Myocyte (in vitro differentiated cells): ENCODE data around the gene DHX8. TPM values are rescaled to one million over a fixed set of nuclear protein-coding genes. Genes with fewer than 3 reads are reported as not detected.
A peak's percentile ranks its signal among the peaks of the same experiment; 100 is the strongest.
"Not testable (repeated sequence)": the region's sequence is repeated elsewhere in the genome, so short reads cannot be mapped to it uniquely, and the experiment has no call there.

Experiments
- DNase-seq: peaks from one replicate; pipeline ENCODE4 v3.0.0-alpha.2; 2012; ENCODE audit warnings: low read depth
- polyA plus RNA-seq: library from polyadenylated mRNA; unstranded; fragments of >200 nt; gene quantifications from one replicate; pipeline ENCODE4 v1.2.1, GENCODE V29; 2012; ENCODE audit warnings: missing spikeins
- total RNA-seq: library from RNA; depleted of rRNA; stranded (reverse); fragments of >200 nt; gene quantifications from 2 replicates; pipeline ENCODE4 v1.2.3, GENCODE V29; 2014

Gene DHX8
- 33.3 and 39.3 TPM in 2 replicates for total RNA-seq
- 30.5 TPM for polyA plus RNA-seq

DNA sequence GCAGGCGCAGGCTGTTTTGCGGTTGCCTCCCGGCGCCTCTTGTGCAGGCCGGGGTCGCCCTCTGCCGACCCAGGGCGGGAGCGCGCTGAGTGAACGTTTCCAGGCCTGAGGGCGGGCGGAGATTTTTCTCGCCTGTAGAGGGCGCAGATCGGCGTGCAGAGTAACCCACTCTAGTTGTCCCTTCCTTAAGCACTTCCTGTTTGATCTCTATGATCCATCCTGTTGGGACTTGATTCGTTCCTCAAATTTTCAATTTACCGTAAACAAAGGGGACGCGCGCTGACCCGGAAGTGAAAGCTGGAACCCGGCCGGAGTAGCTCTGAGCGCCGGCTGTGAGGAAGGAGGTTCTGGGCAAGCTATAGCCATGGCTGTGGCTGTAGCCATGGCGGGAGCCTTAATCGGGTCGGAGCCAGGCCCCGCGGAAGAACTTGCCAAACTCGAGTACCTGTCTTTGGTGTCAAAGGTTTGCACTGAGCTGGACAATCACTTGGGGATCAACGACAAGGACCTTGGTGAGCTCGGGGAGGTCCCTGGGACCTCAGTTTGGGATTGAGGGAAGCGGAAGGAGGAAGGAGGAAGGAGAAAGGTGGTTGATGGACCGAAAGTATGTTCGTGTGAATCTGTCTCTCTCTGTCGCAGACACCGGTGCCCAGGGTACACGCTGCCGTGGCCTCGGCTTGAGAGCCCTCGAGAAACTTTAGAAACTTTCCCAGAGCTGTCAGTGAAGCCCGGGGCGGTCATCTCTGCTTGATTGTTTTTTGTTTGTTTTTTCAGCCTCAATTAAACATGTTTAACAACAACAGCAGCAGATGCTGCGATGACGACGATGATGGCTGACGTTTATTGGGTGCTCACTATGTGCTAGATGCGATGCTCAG lies at the start of gene DHX8:
Gene DHX8 (plus strand): TSS at position 302 of the 878 bp plus-strand sequence. CDS start 63 bp downstream, at position 365.
- DNase-seq = peak; percentile 99

DNA sequence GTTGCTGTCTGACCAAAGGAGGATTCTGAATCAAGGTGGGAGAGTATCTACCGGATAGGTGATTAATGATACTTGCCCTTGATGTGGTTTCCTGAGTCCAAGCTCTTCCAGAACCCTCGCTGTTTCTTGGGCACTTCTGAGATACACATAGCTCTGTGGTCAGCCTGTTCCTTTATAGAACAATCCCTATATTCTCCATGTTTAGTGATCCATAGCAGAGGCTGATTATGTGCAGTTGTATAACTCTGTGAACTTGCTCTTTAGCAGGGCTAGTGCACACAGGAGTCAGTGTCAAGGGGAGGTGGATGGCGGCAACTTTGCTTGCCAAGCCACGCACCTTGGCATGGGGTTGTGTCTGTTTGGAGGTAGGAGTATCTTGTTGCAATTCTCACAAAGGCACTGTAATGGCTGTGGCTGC lies 48.9 kb upstream of the DHX8 start:
- DNase-seq = no peak

DNA sequence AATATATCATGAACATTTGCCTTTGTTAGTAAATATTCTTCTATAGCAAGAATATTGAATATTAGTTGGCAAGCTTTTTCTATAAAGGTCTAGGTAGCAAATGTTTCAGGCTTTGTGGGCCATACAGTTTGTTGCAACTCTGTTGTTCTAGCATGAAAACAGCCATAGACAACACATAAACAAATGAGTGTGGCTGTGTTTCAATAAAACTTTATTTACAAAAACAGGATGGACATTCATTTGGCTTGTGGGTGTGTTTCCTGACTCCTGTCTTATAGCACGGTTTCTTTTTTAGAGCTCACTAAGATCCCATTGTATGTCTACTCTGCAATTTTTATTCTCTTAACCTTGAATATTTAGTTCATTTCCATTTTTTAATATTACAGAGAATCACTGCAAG lies 46.0 kb upstream of the DHX8 start:
- no peak for DNase-seq

DNA sequence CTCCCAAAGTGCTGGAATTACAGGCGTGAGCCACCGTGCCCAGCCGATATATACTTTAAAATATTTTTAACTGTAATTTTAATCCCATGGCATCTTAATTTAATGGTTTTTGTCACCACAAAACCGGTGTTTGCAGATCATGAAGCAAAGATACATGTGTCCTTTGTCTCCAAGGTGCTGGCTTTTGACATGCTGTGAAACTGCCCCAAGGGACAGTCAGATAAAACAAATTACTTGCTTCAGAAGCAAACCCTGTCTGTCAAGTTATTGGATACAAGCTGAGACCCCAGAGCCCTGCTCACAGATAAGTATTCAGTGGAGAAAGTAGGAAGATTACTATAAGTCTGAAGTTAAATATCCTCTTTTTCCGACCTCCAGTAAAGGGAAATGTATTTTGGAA lies 45.1 kb upstream of the DHX8 start:
- no peak for DNase-seq

GRCh38 chr17:43439041-43439440 lies 44.7 kb upstream of the DHX8 start:
- no peak for DNase-seq

GRCh38 chr17:43442711-43443110 lies 41.1 kb upstream of the DHX8 start:
- DNase-seq = no peak

- DNase-seq = no peak
Measured at GRCh38 chr17:43443381-43443780, 40.4 kb upstream of the DHX8 start.

DNA sequence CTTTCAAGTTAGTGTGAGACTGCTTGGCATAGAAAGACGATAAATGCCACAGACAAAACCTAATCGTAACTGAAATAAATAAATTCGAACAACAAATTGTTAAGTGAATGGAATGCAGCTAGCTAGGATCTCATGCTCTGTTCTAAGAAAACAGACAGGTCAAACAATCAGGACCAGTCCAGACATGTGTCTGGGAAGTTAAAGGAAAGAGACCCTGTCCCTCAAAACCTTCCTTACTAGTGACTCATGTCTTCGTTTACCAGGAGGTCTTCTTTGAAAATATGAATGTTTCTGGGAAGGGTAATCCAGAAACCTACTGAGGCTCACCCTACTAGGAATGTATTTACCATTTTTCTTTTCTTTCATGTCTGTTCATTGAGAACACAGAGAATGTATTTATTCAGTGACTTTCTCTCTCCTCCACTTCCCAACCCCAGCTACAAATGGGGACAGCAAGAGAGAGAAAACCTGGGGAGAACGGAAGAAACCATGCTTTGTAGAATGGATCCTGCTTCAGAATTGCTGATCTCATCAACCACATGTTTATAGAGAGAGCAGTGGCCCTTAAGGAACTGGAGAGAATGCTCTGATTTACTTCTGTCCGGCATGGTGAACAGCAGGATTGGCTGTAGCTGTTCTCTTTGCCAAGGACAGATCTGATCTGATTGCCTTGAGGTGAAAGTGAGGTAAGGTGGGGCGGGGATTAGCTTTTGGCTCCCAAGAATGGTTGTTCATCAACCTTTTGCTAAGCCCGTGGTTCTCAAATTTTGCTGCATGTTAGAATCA lies 39.4 kb upstream of the DHX8 start:
- no peak for DNase-seq

- no peak for DNase-seq
Measured at GRCh38 chr17:43445009-43445589, 38.7 kb upstream of the DHX8 start.

- no peak for DNase-seq
Measured at GRCh38 chr17:43446773-43447172, 37.0 kb upstream of the DHX8 start.

GRCh38 chr17:43448720-43449469 lies 34.9 kb upstream of the DHX8 start:
- DNase-seq = no peak

DNA sequence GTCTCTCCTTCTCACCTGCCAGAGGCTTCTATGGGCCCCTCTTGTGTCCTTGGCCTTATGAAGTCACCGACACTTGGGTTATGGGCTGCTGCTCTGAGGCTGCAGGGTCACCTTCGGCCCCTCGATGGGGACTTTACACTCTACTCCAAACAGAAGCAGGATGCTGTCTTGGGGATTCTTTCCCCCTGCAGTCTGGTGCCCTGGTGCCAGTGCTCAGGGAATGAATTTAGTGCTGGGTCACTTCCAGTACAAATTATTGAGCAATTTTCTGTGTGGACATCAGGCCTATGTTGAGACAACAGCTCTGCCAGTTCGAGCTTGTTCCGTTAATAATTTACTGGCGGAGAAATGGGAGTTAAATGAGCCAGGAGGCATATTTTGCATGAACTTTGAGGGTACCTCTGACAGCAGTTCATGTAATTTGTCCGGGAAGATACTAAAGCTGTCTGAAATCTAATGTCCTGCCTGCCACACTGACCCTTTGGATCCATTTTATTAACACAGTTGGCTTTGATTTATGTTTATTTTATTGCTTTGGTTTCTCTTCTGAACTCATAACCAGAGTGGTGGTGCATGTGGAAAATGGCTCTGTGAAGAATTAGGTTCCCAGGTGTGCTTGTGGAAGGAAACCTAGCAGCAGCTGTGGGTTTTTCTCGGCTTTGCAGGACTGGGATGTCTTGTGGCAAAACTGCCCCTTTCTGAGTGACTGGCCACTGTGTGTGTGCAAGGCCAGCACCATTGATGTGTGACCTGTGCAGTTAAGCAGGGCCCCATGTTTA lies 34.1 kb upstream of the DHX8 start:
- DNase-seq = no peak

GRCh38 chr17:43450791-43451190 lies 33.0 kb upstream of the DHX8 start:
- not testable (repeated sequence) for DNase-seq

GRCh38 chr17:43451741-43452140 lies 32.0 kb upstream of the DHX8 start:
- not testable (repeated sequence) for DNase-seq

DNA sequence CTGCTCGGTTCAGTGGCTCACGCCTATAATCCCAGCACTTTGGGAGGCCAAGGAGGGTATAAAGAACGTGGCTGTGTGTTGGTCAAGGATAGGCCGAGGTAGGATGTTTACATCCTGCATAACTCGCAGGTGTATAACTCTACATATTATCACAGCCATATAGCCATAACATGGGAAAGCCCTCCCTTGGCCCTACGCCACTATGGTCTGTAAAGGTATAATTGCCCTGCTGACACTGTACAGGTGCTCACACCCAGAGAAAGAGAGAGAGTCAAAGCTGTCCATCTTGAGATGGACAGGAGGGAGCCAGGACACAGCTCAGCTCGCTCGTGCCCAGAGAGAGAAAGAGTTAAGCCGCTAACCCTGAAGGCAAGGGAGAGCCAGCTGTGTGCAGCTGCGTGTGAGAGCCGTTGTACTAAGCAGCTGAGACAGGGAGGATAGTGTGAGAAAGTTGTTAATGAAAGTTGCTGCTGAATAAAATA lies 30.4 kb upstream of the DHX8 start:
- no peak for DNase-seq

- no peak for DNase-seq
Measured at GRCh38 chr17:43454868-43455267, 28.9 kb upstream of the DHX8 start.

GRCh38 chr17:43456029-43456428 lies 27.7 kb upstream of the DHX8 start:
- DNase-seq = no peak

DNA sequence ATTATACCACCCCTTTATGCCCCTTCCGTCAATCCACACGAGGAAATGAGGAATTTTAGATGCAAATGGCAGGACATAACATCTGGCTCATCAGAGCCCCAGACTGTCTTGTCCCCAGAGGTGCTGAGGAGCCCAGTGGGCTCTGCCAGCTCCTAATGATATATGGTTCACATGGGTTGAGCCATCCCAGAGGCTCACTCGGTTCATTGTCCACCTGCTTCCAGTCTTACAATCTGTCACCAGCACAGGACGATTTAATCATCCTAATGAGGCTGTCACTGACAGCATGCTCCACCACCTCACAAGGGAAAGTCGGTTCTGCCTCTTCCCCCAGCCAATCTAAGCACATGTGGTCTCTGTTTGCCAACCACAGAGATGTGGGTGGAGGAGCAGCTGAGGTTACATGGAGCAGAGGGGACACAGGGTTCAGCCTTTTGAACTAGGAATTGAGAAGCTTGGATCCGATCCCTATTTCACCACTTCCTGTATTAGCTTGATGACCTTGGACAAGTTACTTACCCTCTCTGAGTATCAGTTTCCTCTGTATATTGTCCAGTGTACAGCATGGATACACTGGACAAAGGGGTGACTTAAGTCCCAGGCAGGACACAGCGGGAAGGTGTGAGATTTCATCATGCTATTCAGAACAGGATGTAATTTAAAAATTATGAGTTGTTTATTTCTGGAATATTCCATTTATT lies 27.0 kb upstream of the DHX8 start:
- DNase-seq = peak; percentile 99

DNA sequence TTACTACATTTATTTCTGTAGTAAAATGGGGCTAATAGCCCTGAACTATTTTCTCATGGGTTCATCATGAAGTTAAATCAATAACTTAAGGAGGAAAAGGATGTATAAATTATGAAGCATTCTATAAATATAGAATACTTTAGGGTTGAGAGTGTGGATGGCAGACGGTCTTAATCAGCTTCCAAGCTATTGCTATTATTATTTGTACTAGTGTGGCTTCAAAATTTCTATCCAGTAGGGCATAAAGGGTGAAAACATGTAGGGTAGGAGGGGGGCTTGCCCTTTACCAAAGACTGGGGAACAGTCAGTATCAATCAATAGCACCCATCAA lies 26.4 kb upstream of the DHX8 start:
- no peak for DNase-seq

GRCh38 chr17:43459878-43460277 lies 23.9 kb upstream of the DHX8 start:
- peak; percentile 59 for DNase-seq
